Calu3 (cell line): ENCODE results near the gene DDX41. TPM values are rescaled to one million over a fixed set of nuclear protein-coding genes. Genes with fewer than 3 reads are reported as not detected.
A peak's percentile ranks its signal among the peaks of the same experiment; 100 is the strongest.

Source experiments
- BruUV-seq: library from RNA; stranded (reverse); fragments of 400-500 nt; replicated peaks from 2 replicates; lab custom pipeline; 2021; lab: Mats Ljungman, UMichigan
- CTCF ChIA-PET: fragments of 300-600 bp; sonication (Branson Sonifier 250); formaldehyde crosslinking; loops from one replicate; lab custom pipeline; 2022; ENCODE audit warnings: antibody characterized with exemption; lab: Charles Lee
- DNase-seq: peaks from one replicate; pipeline ENCODE4 v3.0.0; 2022
- H3K27ac Mint-ChIP-seq: one replicate; pipeline ENCODE4 v1.8.0; 2022; ENCODE audit warnings: mixed read lengths; ENCODE audit not compliant: unreplicated experiment
- H3K27me3 Mint-ChIP-seq: one replicate; pipeline ENCODE4 v1.8.0; 2022; ENCODE audit warnings: mixed read lengths; ENCODE audit not compliant: unreplicated experiment
- H3K36me3 Mint-ChIP-seq: one replicate; pipeline ENCODE4 v1.8.0; 2022; ENCODE audit warnings: mild to moderate bottlenecking, moderate library complexity, mixed read lengths; ENCODE audit not compliant: insufficient read depth, unreplicated experiment
- H3K4me1 Mint-ChIP-seq: one replicate; pipeline ENCODE4 v1.8.0; 2022; ENCODE audit warnings: mild to moderate bottlenecking, low read depth, mixed read lengths; ENCODE audit not compliant: unreplicated experiment
- H3K4me3 Mint-ChIP-seq: one replicate; pipeline ENCODE4 v1.8.0; 2022; ENCODE audit warnings: mild to moderate bottlenecking, low read depth, moderate library complexity, mixed read lengths; ENCODE audit not compliant: unreplicated experiment
- H3K9me3 Mint-ChIP-seq: one replicate; pipeline ENCODE4 v1.8.0; 2022; ENCODE audit warnings: low read depth, mixed read lengths; ENCODE audit not compliant: unreplicated experiment
- CTCF ChIP-seq: fragments of 200-600 bp; IDR thresholded peaks from one replicate; pipeline ENCODE4 v1.8.0; 2022; ENCODE audit warnings: antibody characterized with exemption; ENCODE audit not compliant: unreplicated experiment
- intact Hi-C: fragments of 100-400 bp; cut with micrococcal nuclease; formaldehyde crosslinking; loops from one replicate; pipeline ENCODE4 v1.10.0; 2022; ENCODE audit not compliant: unreplicated experiment
- total RNA-seq: library from RNA; stranded (reverse); gene quantifications from 2 replicates; pipeline ENCODE4 v1.2.3, GENCODE V29; 2022

Gene DDX41
- total RNA-seq, 1 experiment from 2014 or later = 101 TPM

- peaks cover 20% of the 10 kb centered on the region for H3K27me3 Mint-ChIP-seq
- H3K4me1 Mint-ChIP-seq = peaks cover 22% of the 10 kb centered on the region
- no peak for TF ChIP-seq CTCF
- CTCF ChIA-PET = interaction anchor here (0.7 to 1.6 kb wide), 10 partner anchors 30 to 192 kb away, joined by 3 to 12 read pairs (median 4); no protein-coding TSS in a partner anchor
- DNase-seq = no peak
- no peak overlapping the region for H3K27ac Mint-ChIP-seq
- BruUV-seq = no TSS peak
- intact Hi-C loops = loop anchor here (1.0 to 2.0 kb wide), 2 partner anchors 97 to 112 kb away; no protein-coding TSS in a partner anchor
- H3K36me3 Mint-ChIP-seq = peaks cover 21% of the 10 kb centered on the region
- no peaks in the 10 kb centered on the region for H3K9me3 Mint-ChIP-seq
- H3K4me3 Mint-ChIP-seq = no peak overlapping the region
Observed at GRCh38 chr5:177501874-177502678, 14.7 kb downstream of the DDX41 start.

GRCh38 chr5:177500685-177501522 is 15.9 kb downstream of the DDX41 start:
- intact Hi-C loops = loop anchor here (1.0 to 2.0 kb wide), 2 partner anchors 96 to 111 kb away; no protein-coding TSS in a partner anchor
- BruUV-seq = no TSS peak
- DNase-seq = peak; percentile 97
- no peaks in the 10 kb centered on the region for H3K9me3 Mint-ChIP-seq
- peaks cover 31% of the 10 kb centered on the region for H3K36me3 Mint-ChIP-seq
- CTCF ChIA-PET = interaction anchor here (0.6 to 1.5 kb wide), 13 partner anchors 28 to 414 kb away, joined by 3 to 12 read pairs (median 4); partner anchors contain the start of genes FGFR4 and GRK6
- peaks cover 22% of the 10 kb centered on the region for H3K4me1 Mint-ChIP-seq
- H3K27ac Mint-ChIP-seq = peak overlapping the region; percentile 47
- peaks cover 20% of the 10 kb centered on the region for H3K27me3 Mint-ChIP-seq
- H3K4me3 Mint-ChIP-seq = no peak overlapping the region
- peak; percentile 98 for TF ChIP-seq CTCF

- no peak for TF ChIP-seq CTCF
- no TSS peak for BruUV-seq
- intact Hi-C loops = loop anchor here (2.0 kb wide), 1 partner anchor 95 kb away; no protein-coding TSS in a partner anchor
- no peak overlapping the region for H3K27ac Mint-ChIP-seq
- no peak for DNase-seq
- peaks cover 20% of the 10 kb centered on the region for H3K27me3 Mint-ChIP-seq
- peaks cover 22% of the 10 kb centered on the region for H3K4me1 Mint-ChIP-seq
- peaks cover 41% of the 10 kb centered on the region for H3K36me3 Mint-ChIP-seq
- H3K4me3 Mint-ChIP-seq = no peak overlapping the region
- no peaks in the 10 kb centered on the region for H3K9me3 Mint-ChIP-seq
- CTCF ChIA-PET = interaction anchor here (0.6 kb wide), 1 partner anchor 74 kb away, joined by 3 read pairs; the partner anchor contains the start of gene GRK6
Observed at GRCh38 chr5:177499842-177500241, 16.9 kb downstream of the DDX41 start.
